GM18499 (cell line): ENCODE results near the gene ATP9A.

Experiments used
- ATAC-seq: cut with Tn5 transposase; IDR thresholded peaks from one replicate; pipeline ENCODE4 v1.9.1; 2021; ENCODE audit warnings: moderate number of reproducible peaks; ENCODE audit not compliant: insufficient read depth, unreplicated experiment

The ATP9A gene

GRCh38 chr20:51565298-51566144, 202.7 kb downstream of the ATP9A start:
- no peak for ATAC-seq

GRCh38 chr20:51563486-51564332, 204.5 kb downstream of the ATP9A start:
- ATAC-seq, result no peak

GRCh38 chr20:51563174-51563485, 205.1 kb downstream of the ATP9A start:
- ATAC-seq, result no peak

- no peak for ATAC-seq
Measured at GRCh38 chr20:51562332-51563173, 205.6 kb downstream of the ATP9A start.

- no peak for ATAC-seq
Measured at GRCh38 chr20:51562027-51562331, 206.2 kb downstream of the ATP9A start.

- ATAC-seq, result no peak
Measured at GRCh38 chr20:51560550-51561307, 207.5 kb downstream of the ATP9A start.

- ATAC-seq, result no peak
Measured at GRCh38 chr20:51560042-51560441, 208.1 kb downstream of the ATP9A start.

DNA sequence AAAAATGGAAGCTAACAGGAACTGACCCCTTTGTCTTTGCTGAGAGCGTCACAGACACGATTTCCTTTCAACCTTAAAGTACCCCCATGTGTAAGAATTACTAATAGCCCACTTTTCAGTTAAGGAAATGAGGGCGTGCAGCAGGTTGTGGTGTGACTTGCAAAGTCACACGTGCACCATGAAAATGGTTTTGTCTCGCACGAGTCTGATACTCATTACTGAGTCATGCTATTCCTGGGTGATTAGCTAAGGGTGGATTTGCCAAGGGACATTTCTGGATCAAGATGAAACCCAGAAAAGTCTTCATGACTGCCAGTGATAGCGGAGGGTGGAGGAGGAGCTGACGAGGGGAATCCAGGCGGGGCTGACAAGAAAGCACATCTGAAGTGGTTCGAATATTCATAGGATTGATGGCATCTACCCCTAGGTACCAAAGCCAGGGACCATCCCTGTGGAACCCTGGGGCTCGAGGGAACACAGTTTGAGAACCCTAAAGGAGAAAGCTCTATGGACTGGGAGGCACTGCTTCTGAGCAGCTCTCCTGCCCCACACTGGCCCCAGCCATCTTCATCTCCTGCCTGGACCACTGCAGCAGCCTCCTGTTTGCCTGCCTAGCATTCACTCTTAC, 213.5 kb downstream of the ATP9A start:
- ATAC-seq, result no peak

- ATAC-seq, result no peak
Measured at GRCh38 chr20:51553897-51554486, 214.2 kb downstream of the ATP9A start.

- ATAC-seq, result no peak
Measured at GRCh38 chr20:51551186-51551585, 217.0 kb downstream of the ATP9A start.

GRCh38 chr20:51549474-51549873, 218.7 kb downstream of the ATP9A start:
- no peak for ATAC-seq

- no peak for ATAC-seq
Measured at GRCh38 chr20:51547951-51548350, 220.2 kb downstream of the ATP9A start.
